ENCODE measurements around the gene SKIL. TPM values are rescaled to one million over a fixed set of nuclear protein-coding genes. Genes with fewer than 3 reads are reported as not detected.

SKIL gene
- total and polyA plus RNA-seq, 4 donors: 23.1 to 99.0 (median 44.8) TPM

GRCh38 chr3:170359178-170359704 is 1.7 kb downstream of the SKIL start:
- Histone ChIP-seq H3K4me1 (ENCODE audit: control insufficient read depth, insufficient read depth, low read length) (peaks cover 22% of the 10 kb centered on the region), H3K27me3 (ENCODE audit: control insufficient read depth, insufficient read depth, low read length) (no peaks in the 10 kb centered on the region), H3K36me3 (ENCODE audit: control insufficient read depth, insufficient read depth, low read length) (peaks cover 16% of the 10 kb centered on the region), H3K9me3 (ENCODE audit: control insufficient read depth, insufficient read depth, low read length) (no peaks in the 10 kb centered on the region), H3K4me3 (ENCODE audit: low read depth, low read length) (peak overlapping the region; percentile 77), H3K27ac (ENCODE audit: low read depth, low read length) (peak overlapping the region; percentile 93)
- WGBS (ENCODE audit: insufficient coverage): 36% methylated on average over 15 of the region's 20 CpGs
- no peak for DNase-seq (ENCODE audit: low read depth in 4 of 6, low spot score in 6 of 6)

- peak in 1 of 6 donors; percentile 22 for DNase-seq (ENCODE audit: low read depth in 4 of 6, low spot score in 6 of 6)
- no peaks in the 10 kb centered on the region for H3K27me3 ChIP-seq (ENCODE audit: control insufficient read depth, insufficient read depth, low read length)
- H3K4me3 ChIP-seq (ENCODE audit: low read depth, low read length): no peak overlapping the region
- 45% methylated on average over 2 of the region's 5 CpGs for WGBS (ENCODE audit: insufficient coverage)
- H3K9me3 ChIP-seq (ENCODE audit: control insufficient read depth, insufficient read depth, low read length): no peaks in the 10 kb centered on the region
- peaks cover 22% of the 10 kb centered on the region for H3K4me1 ChIP-seq (ENCODE audit: control insufficient read depth, insufficient read depth, low read length)
- no peak overlapping the region for H3K27ac ChIP-seq (ENCODE audit: low read depth, low read length)
- H3K36me3 ChIP-seq (ENCODE audit: control insufficient read depth, insufficient read depth, low read length): peaks cover 19% of the 10 kb centered on the region
Measured at GRCh38 chr3:170360466-170360865, 3.0 kb downstream of the SKIL start.

DNA sequence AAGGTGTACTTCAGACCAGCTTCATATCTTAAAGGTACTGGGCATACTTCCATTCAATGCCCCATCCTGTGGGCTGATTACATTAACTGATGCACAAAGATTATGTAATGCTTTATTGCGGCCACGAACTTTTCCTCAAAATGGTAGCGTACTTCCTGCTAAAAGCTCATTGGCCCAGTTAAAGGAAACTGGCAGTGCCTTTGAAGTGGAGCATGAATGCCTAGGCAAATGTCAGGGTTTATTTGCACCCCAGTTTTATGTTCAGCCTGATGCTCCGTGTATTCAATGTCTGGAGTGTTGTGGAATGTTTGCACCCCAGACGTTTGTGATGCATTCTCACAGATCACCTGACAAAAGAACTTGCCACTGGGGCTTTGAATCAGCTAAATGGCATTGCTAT is 3.4 kb downstream of the SKIL start:
- Histone ChIP-seq H3K27me3 (ENCODE audit: control insufficient read depth, insufficient read depth, low read length) (no peaks in the 10 kb centered on the region), H3K9me3 (ENCODE audit: control insufficient read depth, insufficient read depth, low read length) (no peaks in the 10 kb centered on the region), H3K4me3 (ENCODE audit: low read depth, low read length) (no peak overlapping the region), H3K4me1 (ENCODE audit: control insufficient read depth, insufficient read depth, low read length) (peaks cover 18% of the 10 kb centered on the region), H3K27ac (ENCODE audit: low read depth, low read length) (no peak overlapping the region), H3K36me3 (ENCODE audit: control insufficient read depth, insufficient read depth, low read length) (peaks cover 22% of the 10 kb centered on the region)
- WGBS (ENCODE audit: insufficient coverage): 10% methylated on average over 2 of the region's 5 CpGs
- DNase-seq (ENCODE audit: low read depth in 4 of 6, low spot score in 6 of 6): no peak

DNA sequence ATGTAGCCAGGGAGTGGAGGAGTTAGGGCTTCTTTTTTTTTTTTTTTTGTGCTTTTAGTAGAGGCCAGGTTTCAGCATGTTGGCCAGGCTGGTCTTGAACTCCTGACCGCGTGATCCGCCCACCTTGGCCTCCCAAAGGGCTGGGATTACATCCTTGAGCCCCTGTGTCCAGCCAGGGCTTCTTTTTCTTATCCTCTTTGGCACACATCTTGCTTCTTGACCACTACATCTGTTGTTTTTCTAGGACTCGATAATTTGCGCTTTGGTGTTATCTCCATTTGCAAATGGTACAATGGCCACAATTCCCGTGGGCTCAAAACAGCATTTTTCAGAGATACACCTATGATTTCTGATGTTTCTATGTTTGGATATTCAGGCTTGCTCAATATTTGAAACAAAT is 4.2 kb downstream of the SKIL start:
- H3K4me3 ChIP-seq (ENCODE audit: low read depth, low read length): no peak overlapping the region
- H3K36me3 ChIP-seq (ENCODE audit: control insufficient read depth, insufficient read depth, low read length): peaks cover 24% of the 10 kb centered on the region
- peaks cover 11% of the 10 kb centered on the region for H3K4me1 ChIP-seq (ENCODE audit: control insufficient read depth, insufficient read depth, low read length)
- H3K9me3 ChIP-seq (ENCODE audit: control insufficient read depth, insufficient read depth, low read length): no peaks in the 10 kb centered on the region
- WGBS (ENCODE audit: insufficient coverage): 85% methylated on average over 4 of the region's 6 CpGs
- H3K27me3 ChIP-seq (ENCODE audit: control insufficient read depth, insufficient read depth, low read length): no peaks in the 10 kb centered on the region
- H3K27ac ChIP-seq (ENCODE audit: low read depth, low read length): no peak overlapping the region
- no peak for DNase-seq (ENCODE audit: low read depth in 4 of 6, low spot score in 6 of 6)

GRCh38 chr3:170363471-170363994 is 6.0 kb downstream of the SKIL start:
- Histone ChIP-seq H3K27ac (ENCODE audit: low read depth, low read length) (no peak overlapping the region), H3K36me3 (ENCODE audit: control insufficient read depth, insufficient read depth, low read length) (peaks cover 24% of the 10 kb centered on the region), H3K4me3 (ENCODE audit: low read depth, low read length) (no peak overlapping the region), H3K27me3 (ENCODE audit: control insufficient read depth, insufficient read depth, low read length) (no peaks in the 10 kb centered on the region), H3K9me3 (ENCODE audit: control insufficient read depth, insufficient read depth, low read length) (no peaks in the 10 kb centered on the region), H3K4me1 (ENCODE audit: control insufficient read depth, insufficient read depth, low read length) (peaks cover 11% of the 10 kb centered on the region)
- 91% methylated on average over 10 of the region's 11 CpGs for WGBS (ENCODE audit: insufficient coverage)
- DNase-seq (ENCODE audit: low read depth in 4 of 6, low spot score in 6 of 6): no peak

- WGBS (ENCODE audit: insufficient coverage): no CpG with 5 or more reads among the region's 4 CpGs
- no peak for DNase-seq (ENCODE audit: low read depth in 4 of 6, low spot score in 6 of 6)
- Histone ChIP-seq H3K4me1 (ENCODE audit: control insufficient read depth, insufficient read depth, low read length) (peaks cover 6% of the 10 kb centered on the region), H3K36me3 (ENCODE audit: control insufficient read depth, insufficient read depth, low read length) (peaks cover 24% of the 10 kb centered on the region), H3K9me3 (ENCODE audit: control insufficient read depth, insufficient read depth, low read length) (peaks cover 2% of the 10 kb centered on the region), H3K27ac (ENCODE audit: low read depth, low read length) (no peak overlapping the region), H3K4me3 (ENCODE audit: low read depth, low read length) (no peak overlapping the region), H3K27me3 (ENCODE audit: control insufficient read depth, insufficient read depth, low read length) (no peaks in the 10 kb centered on the region)
Measured at GRCh38 chr3:170364965-170365364, 7.5 kb downstream of the SKIL start.

DNA sequence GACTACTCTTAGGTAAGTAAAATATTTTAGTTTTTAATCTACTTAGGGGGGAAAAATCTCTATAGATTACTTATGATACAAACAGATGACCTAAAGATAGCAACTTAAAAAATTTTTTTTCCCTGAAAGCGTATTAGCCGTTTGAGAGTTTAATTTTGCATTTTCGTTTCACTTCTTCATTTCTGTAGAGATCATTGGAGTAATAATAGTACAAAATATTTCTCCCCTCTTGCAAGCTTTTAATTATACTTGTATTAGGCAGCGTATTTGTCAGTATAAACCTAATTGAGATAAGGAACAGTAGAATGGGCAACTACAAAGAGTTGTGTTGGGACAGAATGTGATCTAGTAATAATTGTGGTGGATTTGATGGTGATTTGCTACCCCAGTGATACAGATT is 10.3 kb downstream of the SKIL start:
- no peaks in the 10 kb centered on the region for H3K27me3 ChIP-seq (ENCODE audit: control insufficient read depth, insufficient read depth, low read length)

DNA sequence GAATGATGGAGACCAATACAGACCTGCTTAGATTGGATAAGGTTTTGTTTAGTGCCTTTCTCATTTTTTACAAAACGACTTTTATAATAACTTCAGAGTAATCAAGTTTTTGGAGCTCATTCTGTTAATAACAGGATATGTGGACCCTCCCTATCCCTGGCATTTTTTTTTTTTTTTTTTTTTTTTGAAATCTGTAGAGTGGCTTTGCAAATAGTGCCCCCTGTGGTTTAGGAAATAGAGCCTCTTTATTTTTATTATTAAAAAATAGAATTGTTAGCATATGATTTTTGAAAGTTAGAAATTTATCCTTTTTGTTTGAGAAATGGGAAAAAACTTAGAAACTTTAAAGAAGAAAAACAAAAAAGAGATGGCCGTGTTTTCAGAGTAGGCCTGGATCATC is 11.4 kb downstream of the SKIL start:
- no peaks in the 10 kb centered on the region for H3K4me1 ChIP-seq (ENCODE audit: control insufficient read depth, insufficient read depth, low read length)
- H3K9me3 ChIP-seq (ENCODE audit: control insufficient read depth, insufficient read depth, low read length): peaks cover 2% of the 10 kb centered on the region
- WGBS (ENCODE audit: insufficient coverage): 100% methylated on average over 1 of the region's 2 CpGs
- H3K27ac ChIP-seq (ENCODE audit: low read depth, low read length): no peak overlapping the region
- no peak for DNase-seq (ENCODE audit: low read depth in 4 of 6, low spot score in 6 of 6)
- no peaks in the 10 kb centered on the region for H3K27me3 ChIP-seq (ENCODE audit: control insufficient read depth, insufficient read depth, low read length)
- peaks cover 16% of the 10 kb centered on the region for H3K36me3 ChIP-seq (ENCODE audit: control insufficient read depth, insufficient read depth, low read length)
- no peak overlapping the region for H3K4me3 ChIP-seq (ENCODE audit: low read depth, low read length)

More for the DNA sequence above, 10.3 kb downstream of the SKIL start:
- Histone ChIP-seq H3K4me1 (ENCODE audit: control insufficient read depth, insufficient read depth, low read length) (no peaks in the 10 kb centered on the region), H3K9me3 (ENCODE audit: control insufficient read depth, insufficient read depth, low read length) (peaks cover 2% of the 10 kb centered on the region), H3K4me3 (ENCODE audit: low read depth, low read length) (no peak overlapping the region), H3K27ac (ENCODE audit: low read depth, low read length) (no peak overlapping the region), H3K36me3 (ENCODE audit: control insufficient read depth, insufficient read depth, low read length) (peaks cover 16% of the 10 kb centered on the region)
- no peak for DNase-seq (ENCODE audit: low read depth in 4 of 6, low spot score in 6 of 6)
- WGBS (ENCODE audit: insufficient coverage): no CpG with 5 or more reads among the region's 4 CpGs

DNA sequence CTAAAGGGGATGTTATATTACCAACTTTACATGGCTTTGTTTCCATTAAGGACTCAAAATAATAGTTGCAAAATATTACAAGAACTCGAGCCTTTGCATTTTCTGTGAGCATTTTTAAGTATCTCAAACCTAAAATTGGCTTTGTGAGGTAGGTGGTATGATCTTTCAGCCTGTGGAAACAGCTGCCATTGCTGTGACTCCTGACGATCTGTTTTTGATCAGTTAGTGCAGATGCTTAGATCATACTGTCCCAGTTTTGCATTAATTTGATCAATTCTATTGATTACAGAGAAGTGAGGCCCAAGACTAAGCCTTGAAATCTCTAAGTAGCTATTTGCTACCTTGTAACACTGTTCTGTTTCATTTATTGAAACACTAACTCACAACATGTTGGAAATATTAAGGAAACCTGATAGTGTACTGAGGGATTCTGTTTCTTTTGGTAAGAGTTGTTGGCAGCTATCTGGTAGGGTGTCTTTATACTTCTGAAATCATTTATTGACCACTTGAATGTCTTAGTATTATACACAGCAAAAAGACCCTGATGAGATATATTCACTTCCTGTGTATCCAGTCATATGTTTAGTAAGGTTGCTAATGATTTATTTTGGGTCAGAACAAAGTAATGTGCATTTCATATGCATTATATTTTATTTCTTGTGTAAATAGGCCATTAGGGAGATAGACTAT is 14.8 kb downstream of the SKIL start:
- Histone ChIP-seq H3K9me3 (ENCODE audit: control insufficient read depth, insufficient read depth, low read length) (peaks cover 2% of the 10 kb centered on the region), H3K27me3 (ENCODE audit: control insufficient read depth, insufficient read depth, low read length) (no peaks in the 10 kb centered on the region), H3K27ac (ENCODE audit: low read depth, low read length) (no peak overlapping the region), H3K36me3 (ENCODE audit: control insufficient read depth, insufficient read depth, low read length) (peaks cover 5% of the 10 kb centered on the region), H3K4me1 (ENCODE audit: control insufficient read depth, insufficient read depth, low read length) (no peaks in the 10 kb centered on the region), H3K4me3 (ENCODE audit: low read depth, low read length) (no peak overlapping the region)
- DNase-seq (ENCODE audit: low read depth in 4 of 6, low spot score in 6 of 6): peak in 1 of 6 donors; percentile 11
- no CpG with 5 or more reads among the region's 2 CpGs for WGBS (ENCODE audit: insufficient coverage)

- DNase-seq (ENCODE audit: low read depth in 4 of 6, low spot score in 6 of 6): no peak
- H3K4me1 ChIP-seq (ENCODE audit: control insufficient read depth, insufficient read depth, low read length): no peaks in the 10 kb centered on the region
- WGBS (ENCODE audit: insufficient coverage): 100% methylated on average over 1 of the region's 1 CpG
- peaks cover 35% of the 10 kb centered on the region for H3K36me3 ChIP-seq (ENCODE audit: control insufficient read depth, insufficient read depth, low read length)
- peaks cover 3% of the 10 kb centered on the region for H3K9me3 ChIP-seq (ENCODE audit: control insufficient read depth, insufficient read depth, low read length)
- H3K4me3 ChIP-seq (ENCODE audit: low read depth, low read length): no peak overlapping the region
- no peak overlapping the region for H3K27ac ChIP-seq (ENCODE audit: low read depth, low read length)
- H3K27me3 ChIP-seq (ENCODE audit: control insufficient read depth, insufficient read depth, low read length): no peaks in the 10 kb centered on the region
Measured at GRCh38 chr3:170383567-170383966, 26.1 kb downstream of the SKIL start.

All from spinal cord (tissue), 10 donors.